ENCODE data around the gene RPUSD1. TPM values are rescaled to one million over a fixed set of nuclear protein-coding genes. Genes with fewer than 3 reads are reported as not detected.

RPUSD1 gene
- total RNA-seq, 2 donors from 2014 or later, result 12.3 to 13.9 TPM

GRCh38 chr16:828891-829290 is 40.7 kb upstream of the RPUSD1 start:
- no peak for ATAC-seq (ENCODE audit: insufficient number of reproducible peaks, low FRiP score, low read depth)
- Histone ChIP-seq H3K36me3 (no peaks in the 10 kb centered on the region), H3K4me3 (no peak overlapping the region), H3K9me3 (no peaks in the 10 kb centered on the region), H3K27ac (no peak overlapping the region), H3K27me3 (replicated peaks; ENCODE audit: insufficient read depth) (no peaks in the 10 kb centered on the region), H3K4me1 (ENCODE audit: control insufficient read depth in 1 of 2, low read depth in 2 of 2) (peaks cover 5 to 9% of the 10 kb centered on the region in 2 donors)
- no peak for DNase-seq (ENCODE audit: low spot score)
- TF ChIP-seq CTCF (IDR thresholded peaks at IDR 0.05), result no peak

- no peak for TF ChIP-seq CTCF (IDR thresholded peaks at IDR 0.05)
- Histone ChIP-seq H3K27ac (no peak overlapping the region), H3K9me3 (no peaks in the 10 kb centered on the region), H3K27me3 (replicated peaks; ENCODE audit: insufficient read depth) (no peaks in the 10 kb centered on the region), H3K4me3 (no peak overlapping the region), H3K36me3 (no peaks in the 10 kb centered on the region), H3K4me1 (ENCODE audit: control insufficient read depth in 1 of 2, low read depth in 2 of 2) (peaks cover 5 to 9% of the 10 kb centered on the region in 2 donors)
- no peak for DNase-seq (ENCODE audit: low spot score)
- no peak for ATAC-seq (ENCODE audit: insufficient number of reproducible peaks, low FRiP score, low read depth)
These were observed 39.3 kb upstream of the RPUSD1 start for GRCh38 chr16:827513-827912.

GRCh38 chr16:825341-826061 is 37.3 kb upstream of the RPUSD1 start:
- no peaks in the 10 kb centered on the region for H3K9me3 ChIP-seq
- no peak for TF ChIP-seq CTCF (IDR thresholded peaks at IDR 0.05)
- no peak overlapping the region for H3K27ac ChIP-seq
- peak overlapping the region; percentile 25 for H3K4me3 ChIP-seq
- DNase-seq (ENCODE audit: low spot score), result no peak
- no peak for ATAC-seq (ENCODE audit: insufficient number of reproducible peaks, low FRiP score, low read depth)
- H3K36me3 ChIP-seq, result no peaks in the 10 kb centered on the region
- H3K27me3 ChIP-seq (replicated peaks; ENCODE audit: insufficient read depth), result no peaks in the 10 kb centered on the region
- peaks cover 5 to 9% of the 10 kb centered on the region in 2 donors for H3K4me1 ChIP-seq (ENCODE audit: control insufficient read depth in 1 of 2, low read depth in 2 of 2)

DNA sequence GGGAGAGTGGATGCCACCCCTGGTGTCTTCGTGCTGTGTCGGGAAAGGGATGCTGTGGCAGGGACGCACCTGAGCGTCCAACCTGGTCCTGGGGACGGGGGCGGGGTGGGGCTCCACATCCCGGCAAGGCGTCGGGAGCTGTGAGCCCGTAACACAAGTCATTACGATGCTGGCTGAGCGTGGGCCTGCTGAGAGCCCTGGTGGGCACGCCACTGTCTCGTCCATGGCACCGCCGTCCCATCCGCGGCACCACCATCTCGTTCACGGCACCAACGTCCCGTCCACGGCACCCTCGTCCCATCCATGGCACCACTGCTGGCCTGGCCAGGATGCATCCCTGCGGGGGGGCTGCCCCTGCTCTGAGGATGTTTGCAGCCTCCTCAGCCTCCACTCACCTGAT is 36.4 kb upstream of the RPUSD1 start:
- no peak overlapping the region for H3K4me3 ChIP-seq
- H3K27ac ChIP-seq, result no peak overlapping the region
- H3K4me1 ChIP-seq (ENCODE audit: control insufficient read depth in 1 of 2, low read depth in 2 of 2), result peaks cover 5 to 9% of the 10 kb centered on the region in 2 donors
- H3K36me3 ChIP-seq, result no peaks in the 10 kb centered on the region
- DNase-seq (ENCODE audit: low spot score) (no peak), ATAC-seq (ENCODE audit: insufficient number of reproducible peaks, low FRiP score, low read depth) (no peak)
- no peaks in the 10 kb centered on the region for H3K9me3 ChIP-seq
- H3K27me3 ChIP-seq (replicated peaks; ENCODE audit: insufficient read depth), result no peaks in the 10 kb centered on the region
- TF ChIP-seq CTCF (IDR thresholded peaks at IDR 0.05), result no peak

DNA sequence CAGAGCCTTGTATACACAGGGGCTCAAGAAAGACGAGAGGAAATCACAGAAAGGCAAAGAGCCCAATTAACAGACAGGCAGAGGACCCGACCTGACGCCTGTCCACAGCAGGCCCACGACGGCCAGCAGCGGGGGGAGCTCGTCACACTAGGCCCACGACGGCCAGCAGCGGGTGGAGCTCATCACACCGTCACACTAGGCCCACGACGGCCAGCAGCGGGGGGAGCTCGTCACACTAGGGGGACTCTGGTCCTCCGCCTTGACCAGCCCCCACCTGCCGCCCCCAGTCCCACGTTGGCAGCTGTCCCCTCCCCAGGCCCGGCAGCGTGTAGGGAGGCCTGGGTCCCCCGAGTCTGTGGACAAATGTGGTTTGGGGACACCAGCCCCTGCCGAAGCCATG is 36.0 kb upstream of the RPUSD1 start:
- no peak for ATAC-seq (ENCODE audit: insufficient number of reproducible peaks, low FRiP score, low read depth)
- DNase-seq (ENCODE audit: low spot score), result no peak
- peaks cover 5 to 9% of the 10 kb centered on the region in 2 donors for H3K4me1 ChIP-seq (ENCODE audit: control insufficient read depth in 1 of 2, low read depth in 2 of 2)
- no peak overlapping the region for H3K4me3 ChIP-seq
- no peak overlapping the region for H3K27ac ChIP-seq
- TF ChIP-seq CTCF (IDR thresholded peaks at IDR 0.05), result no peak
- H3K36me3 ChIP-seq, result no peaks in the 10 kb centered on the region
- no peaks in the 10 kb centered on the region for H3K9me3 ChIP-seq
- H3K27me3 ChIP-seq (replicated peaks; ENCODE audit: insufficient read depth), result no peaks in the 10 kb centered on the region

Data from thoracic aorta (tissue), 2 donors.